Right forelimb (tissue), 1 donor: ENCODE data around the gene PEF1.
"Not testable (repeated sequence)": the region's sequence is repeated elsewhere in the genome, so short reads cannot be mapped to it uniquely, and the experiment has no call there.

Source experiments
- DNase-seq: peaks from one replicate; pipeline ENCODE4 v3.0.0-alpha.2; 2018

Gene PEF1

GRCh38 chr1:31607360-31607759 lies 37.3 kb downstream of the PEF1 start:
- no peak for DNase-seq

DNA sequence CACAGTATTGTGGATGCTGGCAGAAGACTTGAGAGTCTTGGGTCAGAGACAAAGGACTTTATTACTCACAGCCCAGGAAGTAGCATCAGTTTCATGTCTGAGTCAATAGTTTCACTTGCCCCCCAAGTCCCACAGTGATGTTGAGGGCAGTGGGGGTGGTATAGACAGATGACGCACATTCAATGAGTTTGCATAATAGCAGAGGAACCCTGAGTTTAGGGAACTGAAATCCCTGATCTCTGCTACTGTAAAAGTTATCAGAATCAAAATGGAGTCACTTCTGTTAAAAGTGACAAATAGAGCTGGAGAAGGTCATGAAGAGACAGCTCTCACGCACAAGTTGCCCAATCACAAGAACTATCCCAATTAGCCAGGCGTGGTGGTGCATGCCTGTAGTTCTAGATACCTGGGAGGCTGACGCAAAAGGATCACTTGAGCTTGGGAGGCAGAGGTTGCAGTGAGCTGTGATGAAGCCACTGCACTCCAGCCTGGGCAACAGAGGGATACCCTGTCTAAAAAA lies 38.7 kb downstream of the PEF1 start:
- DNase-seq = no peak

- no peak for DNase-seq
Measured at GRCh38 chr1:31602081-31602480, 42.6 kb downstream of the PEF1 start.

DNA sequence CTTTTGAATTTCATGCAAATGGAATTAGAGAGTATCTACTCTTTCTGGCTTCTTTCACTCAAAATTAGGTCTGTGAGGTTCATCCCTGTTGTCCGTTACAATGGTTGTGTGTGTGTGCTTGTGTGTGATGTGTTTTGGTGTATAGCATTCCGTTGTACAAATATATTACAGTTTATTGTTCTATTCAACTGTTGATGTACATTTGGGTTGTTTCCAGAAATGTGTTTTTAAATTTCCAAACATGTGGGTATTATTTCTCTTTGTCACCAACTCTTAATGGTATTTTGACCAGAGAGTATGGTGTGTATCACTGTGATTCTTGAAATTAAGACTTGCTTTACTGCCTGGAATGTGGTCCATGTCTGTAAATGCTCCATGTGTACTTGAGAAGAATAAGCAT lies 44.0 kb downstream of the PEF1 start:
- no peak for DNase-seq

GRCh38 chr1:31598980-31599379 lies 45.7 kb downstream of the PEF1 start:
- DNase-seq = no peak

DNA sequence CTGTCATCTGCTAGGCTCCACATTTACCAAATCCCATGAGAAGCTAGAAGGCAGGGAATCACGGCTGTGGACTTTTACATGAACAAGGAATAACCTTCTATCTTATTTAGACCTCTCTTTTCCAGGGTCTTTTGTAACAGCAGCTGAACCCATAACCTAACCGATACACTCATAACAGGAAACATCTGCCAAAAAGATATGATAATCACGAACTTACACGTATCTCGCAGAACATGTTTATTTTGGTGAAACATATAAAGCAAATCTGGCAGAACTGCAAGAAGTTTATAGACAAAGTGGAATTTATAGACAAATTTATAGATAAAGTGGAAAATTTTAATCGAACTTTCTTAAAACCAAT lies 48.0 kb downstream of the PEF1 start:
- DNase-seq = no peak

DNA sequence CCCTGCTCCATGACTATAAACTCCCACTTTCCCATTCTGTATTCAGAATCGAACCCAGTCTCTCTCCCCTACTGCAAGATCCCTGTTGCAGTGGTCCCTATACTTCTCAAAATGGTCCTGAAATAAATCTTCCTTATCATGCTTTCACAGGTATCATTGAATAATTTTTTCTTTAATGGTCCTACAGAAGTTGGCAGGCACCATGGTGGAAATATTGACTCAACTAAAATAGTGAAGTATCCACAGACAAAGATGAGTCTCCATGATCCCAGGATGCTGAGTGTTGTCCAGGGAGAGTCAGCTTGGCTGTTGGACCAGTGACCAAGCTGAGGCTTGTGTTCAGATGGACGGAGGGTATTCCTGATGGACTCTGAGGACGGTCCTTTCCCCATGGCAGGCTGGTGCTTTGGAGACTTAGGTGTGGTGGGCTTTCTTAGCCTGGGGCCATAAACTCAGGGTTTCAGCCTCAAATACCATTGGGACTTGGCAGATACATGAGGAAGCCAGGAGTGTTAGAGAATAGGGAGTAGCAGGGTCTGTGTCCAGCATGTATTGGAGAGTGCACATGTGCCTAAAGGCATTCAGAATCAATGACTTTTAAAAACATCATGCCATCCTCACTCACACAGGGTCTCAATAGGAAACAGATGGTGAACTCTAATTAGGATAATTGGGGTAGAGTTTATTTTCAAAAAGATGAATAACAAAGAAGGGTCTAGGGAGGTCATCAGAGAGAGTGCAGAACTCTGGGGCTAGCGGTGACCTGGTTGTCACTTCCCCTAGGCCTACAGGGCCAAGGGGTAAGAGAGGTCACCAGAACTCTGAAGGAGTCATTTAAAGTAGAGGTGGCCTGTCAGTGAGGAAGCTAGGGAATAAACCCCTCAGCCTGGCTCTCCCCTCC lies 48.6 kb downstream of the PEF1 start:
- DNase-seq = no peak

- DNase-seq = peak; percentile 79
Measured at GRCh38 chr1:31593770-31594632, 50.7 kb downstream of the PEF1 start.

DNA sequence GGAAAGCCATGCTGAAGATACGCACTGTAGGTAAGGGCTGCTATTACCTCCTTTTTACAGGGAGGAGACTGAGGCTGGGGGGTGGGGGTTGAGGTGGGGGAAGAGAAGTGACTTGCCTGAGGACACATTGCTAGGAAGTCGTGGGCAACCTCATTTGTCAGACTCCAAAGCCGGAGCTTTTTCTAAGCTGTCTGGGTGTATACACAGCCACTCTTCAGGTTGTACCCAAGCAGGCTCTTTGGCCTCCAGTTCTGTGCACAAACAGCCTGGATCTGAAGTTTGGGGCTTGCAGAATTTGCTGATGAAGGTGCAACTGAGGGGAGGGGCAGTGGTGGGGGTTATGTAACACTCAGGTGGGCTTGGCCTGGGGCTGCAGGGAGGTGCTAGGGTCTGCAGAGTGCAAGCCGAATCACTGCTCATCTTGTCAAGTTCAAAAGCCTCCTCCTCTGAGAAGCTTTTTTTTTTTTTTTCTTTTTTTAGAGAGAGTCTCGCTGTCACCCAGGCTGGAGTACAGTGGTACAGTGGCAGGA lies 51.5 kb downstream of the PEF1 start:
- DNase-seq = no peak

DNA sequence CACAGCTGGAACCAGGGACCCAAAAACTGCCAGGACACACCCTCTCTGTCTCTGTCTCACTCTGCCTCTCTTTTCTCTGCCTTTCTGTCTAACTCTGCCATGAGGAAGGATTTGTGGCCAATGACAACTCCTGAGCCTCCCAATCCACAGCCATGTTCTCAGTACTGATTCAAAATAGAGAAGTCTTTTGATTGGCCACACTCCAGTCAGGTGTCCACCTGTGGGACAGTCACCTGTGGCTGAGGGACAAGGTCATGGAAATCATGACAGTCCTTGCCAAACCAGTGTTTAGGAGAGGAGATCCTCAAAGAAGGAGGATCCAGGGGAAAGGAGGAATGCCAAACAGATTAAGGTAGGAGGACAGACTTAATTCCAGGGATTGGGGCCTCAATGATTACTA lies 52.5 kb downstream of the PEF1 start:
- DNase-seq = no peak

DNA sequence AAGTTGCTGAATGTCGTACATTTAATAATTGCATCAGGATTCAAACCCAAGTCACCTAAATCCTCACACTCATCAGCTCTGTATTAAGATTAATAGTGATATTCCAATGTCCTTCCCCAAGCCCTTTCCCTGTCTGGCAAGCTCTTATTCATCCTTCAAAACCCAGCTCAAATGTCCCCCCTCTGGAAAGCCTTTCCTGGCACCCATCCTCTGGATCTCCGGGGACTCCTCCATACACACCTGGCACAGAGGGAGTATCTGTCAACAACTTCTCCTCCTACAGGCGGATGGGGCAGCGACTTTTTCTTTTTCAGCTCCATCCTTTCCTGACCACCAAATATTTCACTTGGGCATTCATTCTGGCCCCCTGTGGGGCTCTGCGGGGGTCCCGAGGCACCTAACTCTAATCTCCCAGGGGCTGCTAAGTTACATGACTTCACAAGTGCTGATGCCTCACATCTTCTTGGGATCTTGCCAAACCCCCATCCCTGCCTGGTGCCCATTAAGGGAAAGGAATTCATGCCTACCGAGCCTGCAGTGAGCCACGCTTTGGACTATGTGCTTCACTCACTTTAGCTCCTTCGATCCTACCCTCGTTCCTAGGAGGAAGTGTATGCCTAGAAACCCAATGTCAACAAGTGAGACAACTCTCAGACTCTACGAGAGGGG lies 53.1 kb downstream of the PEF1 start:
- DNase-seq = no peak

- no peak for DNase-seq
Measured at GRCh38 chr1:31588751-31589515, 55.7 kb downstream of the PEF1 start.

GRCh38 chr1:31587720-31588423 lies 56.8 kb downstream of the PEF1 start:
- no peak for DNase-seq

- not testable (repeated sequence) for DNase-seq
Measured at GRCh38 chr1:31587328-31587699, 57.4 kb downstream of the PEF1 start.

DNA sequence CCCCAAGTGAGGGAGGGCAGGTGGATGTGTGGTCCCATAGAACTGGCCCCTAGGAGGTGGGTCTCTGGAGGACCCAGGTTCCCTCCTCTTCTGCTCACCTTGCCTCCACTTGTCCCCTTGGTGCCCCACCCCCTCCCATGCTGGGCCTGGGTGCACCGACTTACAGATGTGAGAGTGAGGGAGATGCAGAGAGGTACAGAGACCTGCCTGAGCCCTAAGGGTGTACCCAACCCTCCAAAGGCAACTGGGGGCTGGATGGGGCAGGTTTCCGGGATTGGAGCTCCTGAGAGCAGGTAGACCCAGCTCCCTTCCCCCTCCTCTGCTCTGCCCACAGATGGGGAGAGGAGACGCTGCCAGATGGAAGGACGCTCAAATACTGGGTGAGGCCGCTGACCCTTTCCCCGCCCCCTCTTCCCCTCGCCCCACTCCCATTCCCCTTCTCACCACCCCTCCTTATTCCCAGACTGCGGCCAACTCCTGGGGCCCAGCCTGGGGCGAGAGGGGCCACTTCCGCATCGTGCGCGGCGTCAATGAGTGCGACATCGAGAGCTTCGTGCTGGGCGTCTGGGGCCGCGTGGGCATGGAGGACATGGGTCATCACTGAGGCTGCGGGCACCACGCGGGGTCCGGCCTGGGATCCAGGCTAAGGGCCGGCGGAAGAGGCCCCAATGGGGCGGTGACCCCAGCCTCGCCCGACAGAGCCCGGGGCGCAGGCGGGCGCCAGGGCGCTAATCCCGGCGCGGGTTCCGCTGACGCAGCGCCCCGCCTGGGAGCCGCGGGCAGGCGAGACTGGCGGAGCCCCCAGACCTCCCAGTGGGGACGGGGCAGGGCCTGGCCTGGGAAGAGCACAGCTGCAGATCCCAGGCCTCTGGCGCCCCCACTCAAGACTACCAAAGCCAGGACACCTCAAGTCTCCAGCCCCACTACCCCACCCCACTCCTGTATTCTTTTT lies 58.0 kb downstream of the PEF1 start:
- no peak for DNase-seq

DNA sequence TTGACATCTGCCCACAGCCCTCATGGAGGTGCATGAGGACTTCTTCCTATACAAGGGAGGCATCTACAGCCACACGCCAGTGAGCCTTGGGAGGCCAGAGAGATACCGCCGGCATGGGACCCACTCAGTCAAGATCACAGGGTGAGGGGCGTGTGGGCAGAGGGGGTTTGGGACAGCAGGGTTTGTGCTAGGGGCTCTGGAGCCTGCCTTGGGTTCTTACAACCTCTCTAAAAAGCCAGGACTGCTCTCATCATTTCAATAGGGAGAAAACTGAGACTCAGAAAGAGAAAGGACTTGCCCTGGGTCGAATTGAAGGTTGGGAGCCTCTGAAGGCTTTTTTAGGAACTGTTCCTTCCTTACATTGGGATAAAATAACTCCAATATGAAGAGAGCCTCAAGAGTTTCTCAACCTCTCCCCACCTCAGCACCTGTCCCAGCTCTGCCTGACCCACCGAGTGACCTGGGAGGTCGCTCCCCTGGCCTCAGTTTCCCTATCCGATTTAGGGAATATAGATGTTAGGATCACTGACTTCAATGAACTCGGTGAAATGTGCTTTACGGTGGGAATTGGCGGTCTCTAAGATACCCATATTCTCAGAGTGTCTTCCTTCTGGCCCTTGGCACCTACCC lies 58.8 kb downstream of the PEF1 start:
- no peak for DNase-seq

DNA sequence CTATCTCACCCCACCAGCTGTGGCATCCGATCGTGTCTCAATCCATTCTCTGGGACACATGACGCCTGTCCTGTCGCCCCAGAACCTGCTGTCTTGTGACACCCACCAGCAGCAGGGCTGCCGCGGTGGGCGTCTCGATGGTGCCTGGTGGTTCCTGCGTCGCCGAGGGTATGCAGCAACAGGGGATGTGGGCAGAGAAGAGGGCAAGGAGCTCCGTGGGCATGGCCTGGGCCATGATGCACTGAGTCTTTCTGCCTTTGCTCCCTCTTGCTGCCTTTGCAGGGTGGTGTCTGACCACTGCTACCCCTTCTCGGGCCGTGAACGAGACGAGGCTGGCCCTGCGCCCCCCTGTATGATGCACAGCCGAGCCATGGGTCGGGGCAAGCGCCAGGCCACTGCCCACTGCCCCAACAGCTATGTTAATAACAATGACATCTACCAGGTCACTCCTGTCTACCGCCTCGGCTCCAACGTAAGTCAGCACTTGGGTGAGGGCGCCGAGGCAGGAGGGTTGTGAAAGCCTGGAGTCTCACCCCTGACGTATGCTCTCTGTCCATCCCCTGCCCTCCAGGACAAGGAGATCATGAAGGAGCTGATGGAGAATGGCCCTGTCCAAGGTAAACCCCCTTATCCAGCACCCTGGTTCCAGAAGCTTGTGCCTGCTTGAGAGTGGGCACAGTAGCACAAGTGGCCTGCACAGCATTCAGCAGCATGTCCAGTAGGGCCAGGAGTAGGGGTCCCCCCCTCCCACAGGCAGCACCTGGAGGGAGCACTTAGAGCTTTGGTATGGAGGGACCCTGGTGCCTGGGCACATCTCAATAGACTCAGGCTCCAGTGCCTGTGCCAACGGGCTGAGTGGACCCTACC lies 59.6 kb downstream of the PEF1 start:
- DNase-seq = no peak

DNA sequence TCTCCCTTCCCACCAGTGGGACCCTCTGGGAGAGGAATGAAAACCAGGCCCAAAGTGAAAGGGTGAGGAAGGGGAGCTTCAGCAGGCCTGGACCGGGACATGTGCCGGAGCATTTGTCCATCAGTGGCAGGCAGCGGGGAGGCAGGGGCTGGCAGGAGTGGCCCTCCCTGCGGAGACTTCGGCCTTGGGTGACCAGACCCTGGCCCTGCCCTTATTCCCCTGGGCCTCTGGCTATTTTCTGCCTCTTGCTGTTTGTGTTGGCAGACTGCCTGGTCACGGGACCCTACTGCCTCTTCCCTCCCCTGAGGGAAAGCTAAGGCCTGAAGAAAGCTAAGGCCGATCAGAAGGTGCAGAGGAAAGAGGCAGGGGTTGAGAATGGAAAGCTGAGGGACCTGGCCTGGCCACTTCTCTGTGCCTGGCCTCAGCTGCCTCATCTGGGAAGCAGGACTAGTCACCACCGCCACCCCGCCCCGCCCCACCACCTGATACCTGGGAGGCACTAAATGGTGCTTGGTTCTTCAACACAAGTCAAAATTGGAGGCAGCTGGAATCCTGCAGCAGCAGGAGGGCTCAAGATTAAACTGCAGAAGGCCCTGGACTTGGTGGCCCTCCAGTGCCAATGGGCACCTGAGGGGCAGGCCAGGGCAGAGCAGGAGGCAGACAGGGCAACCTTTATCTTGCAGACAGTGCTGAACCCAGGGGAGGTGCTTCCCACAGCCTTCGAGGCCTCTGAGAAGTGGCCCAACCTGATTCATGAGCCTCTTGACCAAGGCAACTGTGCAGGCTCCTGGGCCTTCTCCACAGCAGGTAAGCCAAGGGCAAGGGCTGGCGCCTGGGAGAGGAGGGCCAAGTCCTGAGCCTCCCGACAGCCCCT lies 60.4 kb downstream of the PEF1 start:
- no peak for DNase-seq
